H1 (cell line): ENCODE results near the gene CTNND2. TPM values are rescaled to one million over a fixed set of nuclear protein-coding genes. Genes with fewer than 3 reads are reported as not detected.

Experiments used
- CTCF ChIA-PET: fragments of 300-600 bp; sonication (Branson Sonifier 250); formaldehyde crosslinking; loops from one replicate; lab custom pipeline; 2021; ENCODE audit not compliant: partially characterized antibody; lab: Charles Lee
- POLR2A ChIA-PET: fragments of 300-600 bp; sonication (Branson Sonifier 250); formaldehyde crosslinking; loops from one replicate; lab custom pipeline; 2021; ENCODE audit warnings: inconsistent platforms; ENCODE audit not compliant: partially characterized antibody; lab: Charles Lee
- DNase-seq, 2 experiments: peaks; one replicate each; pipeline versions ENCODE4 v3.0.0 to v3.0.0-alpha.2; 2010 to 2022; ENCODE audit warnings: low spot score in 2 of 2, low read depth in 1 of 2, mixed read lengths in 1 of 2
- FAIRE-seq: peaks from 2 replicates; lab custom pipeline; 2011; peaks lifted over from hg19 to GRCh38; lab: Jason Lieb, UNC
- H2AFZ ChIP-seq: 2 replicates; pipeline ENCODE4 v1.8.1; 2012; ENCODE audit warnings: low read length, inconsistent platforms
- H2AK5ac ChIP-seq: 2 replicates; pipeline ENCODE4 v1.6.1; 2013; ENCODE audit warnings: low read depth, low read length
- H2BK120ac ChIP-seq: replicated peaks from 2 replicates; pipeline ENCODE3; 2013; ENCODE audit warnings: low read depth, low read length, inconsistent platforms
- H2BK12ac ChIP-seq: 2 replicates; pipeline ENCODE4 v1.6.1; 2013; ENCODE audit warnings: low read depth, low read length
- H2BK15ac ChIP-seq: 2 replicates; pipeline ENCODE4 v1.6.1; 2013; ENCODE audit warnings: low read length
- H2BK20ac ChIP-seq: 2 replicates; pipeline ENCODE4 v1.6.1; 2013; ENCODE audit warnings: low read length
- H2BK5ac ChIP-seq: 2 replicates; pipeline ENCODE4 v1.6.1; 2013; ENCODE audit warnings: low read depth, low read length
- H3K14ac ChIP-seq: 2 replicates; pipeline ENCODE4 v1.6.1; 2013; ENCODE audit warnings: inconsistent platforms; ENCODE audit not compliant: insufficient read length
- H3K18ac ChIP-seq: 2 replicates; pipeline ENCODE4 v1.6.1; 2013; ENCODE audit warnings: low read length; ENCODE audit errors: extremely low read depth
- H3K23ac ChIP-seq: 2 replicates; pipeline ENCODE4 v1.6.1; 2013; ENCODE audit warnings: inconsistent platforms; ENCODE audit not compliant: insufficient read length
- H3K23me2 ChIP-seq: 2 replicates; pipeline ENCODE4 v1.6.1; 2013; ENCODE audit warnings: low read depth, low read length
- H3K27ac ChIP-seq: 2 replicates; pipeline ENCODE4 v1.6.1; 2011; ENCODE audit warnings: low read depth, low read length, inconsistent platforms
- H3K27me3 ChIP-seq, 4 experiments: replicated peaks in 1 of 4; 1 replicate in 1 of 4; 2 replicates in 3 of 4; pipeline versions ENCODE4 v1.6.1 to v1.8.1; 2011 to 2013; ENCODE audit warnings: low read length in 3 of 4, mild to moderate bottlenecking in 3 of 4, inconsistent platforms in 2 of 4, mixed read lengths in 2 of 4, moderate library complexity in 1 of 4; ENCODE audit not compliant: control insufficient read depth in 3 of 4, insufficient read depth in 3 of 4; ENCODE audit errors: extremely low read depth in 1 of 4
- H3K36me3 ChIP-seq, 4 experiments: 2 replicates each; pipeline versions ENCODE4 v1.6.1 to v1.8.1; 2011 to 2013; ENCODE audit warnings: mild to moderate bottlenecking in 4 of 4, low read length in 3 of 4, moderate library complexity in 2 of 4, control low read depth in 1 of 4, inconsistent platforms in 1 of 4; ENCODE audit not compliant: insufficient read depth in 4 of 4, control insufficient read depth in 2 of 4
- H3K4ac ChIP-seq: replicated peaks from 2 replicates; pipeline ENCODE3; 2013; ENCODE audit warnings: low read length, low read depth, mixed read lengths, inconsistent platforms; ENCODE audit not compliant: insufficient read length
- H3K4me1 ChIP-seq, 4 experiments: replicated peaks in 1 of 4; 1 replicate in 1 of 4; 2 replicates in 3 of 4; pipeline versions ENCODE4 v1.6.1 to v1.8.1; 2011 to 2013; ENCODE audit warnings: low read length in 3 of 4, inconsistent platforms in 2 of 4, mixed read lengths in 1 of 4; ENCODE audit not compliant: insufficient read depth in 4 of 4, control insufficient read depth in 3 of 4
- H3K4me2 ChIP-seq, 2 experiments: 2 replicates each; pipeline versions ENCODE4 v1.6.1 to v1.8.1; 2011 to 2013; ENCODE audit warnings: low read depth in 2 of 2, low read length in 2 of 2, control low read depth in 1 of 2, inconsistent platforms in 1 of 2, mild to moderate bottlenecking in 1 of 2; ENCODE audit not compliant: insufficient read depth in 1 of 2
- H3K4me3 ChIP-seq, 4 experiments: fragments of 200-600, 300-600 bp in 1 of 4; sonication (generic), shearing (Covaris generic), sonication (Bioruptor Twin) in 1 of 4; 2 replicates each; pipeline versions ENCODE4 v1.5.1 to v1.8.1; 2011 to 2016; ENCODE audit warnings: low read length in 4 of 4, low read depth in 3 of 4, control low read depth in 2 of 4, inconsistent platforms in 2 of 4, mild to moderate bottlenecking in 2 of 4, mixed read lengths in 1 of 4, moderate library complexity in 1 of 4; ENCODE audit not compliant: insufficient read depth in 2 of 4; ENCODE audit errors: extremely low read depth in 1 of 4
- H3K56ac ChIP-seq: replicated peaks from 2 replicates; pipeline ENCODE3; 2013; ENCODE audit warnings: low read depth, mild to moderate bottlenecking, mixed read lengths, low read length, inconsistent platforms; ENCODE audit not compliant: insufficient read length
- H3K79me1 ChIP-seq: 2 replicates; pipeline ENCODE4 v1.6.1; 2013; ENCODE audit warnings: low read depth, low read length, control low read depth
- H3K79me2 ChIP-seq, 2 experiments: 2 replicates each; pipeline versions ENCODE4 v1.6.1 to v1.8.1; 2012 to 2013; ENCODE audit warnings: low read length in 2 of 2, mild to moderate bottlenecking in 2 of 2, inconsistent platforms in 1 of 2; ENCODE audit not compliant: insufficient read depth in 2 of 2, control insufficient read depth in 1 of 2
- H3K9ac ChIP-seq, 4 experiments: replicated peaks in 1 of 4; 1 replicate in 1 of 4; 2 replicates in 3 of 4; pipeline versions ENCODE4 v1.6.1 to v1.8.1; 2011 to 2013; ENCODE audit warnings: low read depth in 3 of 4, low read length in 3 of 4, control low read depth in 2 of 4, mild to moderate bottlenecking in 2 of 4, moderate library complexity in 2 of 4, inconsistent platforms in 1 of 4; ENCODE audit errors: extremely low read depth in 1 of 4
- H3K9me3 ChIP-seq, 2 experiments: 2 replicates each; pipeline versions ENCODE4 v1.6.1 to v1.8.1; 2012 to 2013; ENCODE audit warnings: mild to moderate bottlenecking in 2 of 2, moderate library complexity in 2 of 2, control low read depth in 1 of 2, inconsistent platforms in 1 of 2, low read depth in 1 of 2, low read length in 1 of 2, mixed read lengths in 1 of 2; ENCODE audit not compliant: insufficient read depth in 2 of 2
- H4K20me1 ChIP-seq, 2 experiments: replicated peaks in 1 of 2; 2 replicates each; pipeline versions ENCODE3 to v1.8.1; 2011 to 2013; ENCODE audit warnings: inconsistent platforms in 2 of 2, low read length in 2 of 2, mild to moderate bottlenecking in 1 of 2; ENCODE audit not compliant: insufficient read depth in 2 of 2, control insufficient read depth in 1 of 2
- H4K5ac ChIP-seq: 2 replicates; pipeline ENCODE4 v1.6.1; 2013; ENCODE audit warnings: low read length, low read depth, mixed read lengths, inconsistent platforms; ENCODE audit not compliant: insufficient read length
- H4K8ac ChIP-seq: 2 replicates; pipeline ENCODE4 v1.8.0; 2013; ENCODE audit warnings: mild to moderate bottlenecking, moderate library complexity, low read length, inconsistent platforms; ENCODE audit not compliant: insufficient read depth; ENCODE audit errors: extremely low read depth
- H4K91ac ChIP-seq: replicated peaks from 2 replicates; pipeline ENCODE3; 2013; ENCODE audit warnings: low read length, mixed read lengths, inconsistent platforms; ENCODE audit not compliant: insufficient read length
- BRCA1 ChIP-seq: IDR thresholded peaks from 2 replicates; pipeline ENCODE4 v1.6.1; 2012; ENCODE audit warnings: low read depth, low read length, improper control_type of control experiment
- CBX8 ChIP-seq: fragments of 300-800, 300-1000 bp; sonication (generic); IDR thresholded peaks from 2 replicates; pipeline ENCODE4 v1.7.1; 2016; ENCODE audit warnings: low read depth, low read length, borderline replicate concordance
- CHD2 ChIP-seq: IDR thresholded peaks from 2 replicates; pipeline ENCODE4 v1.6.1; 2012; ENCODE audit warnings: low read length, improper control_type of control experiment
- MAFK ChIP-seq: IDR thresholded peaks from 2 replicates; pipeline ENCODE4 v1.6.1; 2012; ENCODE audit warnings: low read depth, mild to moderate bottlenecking, improper control_type of control experiment, low read length
- RNF2 ChIP-seq: fragments of 200-900, 300-1000 bp; sonication (generic); IDR thresholded peaks from 2 replicates; pipeline ENCODE4 v1.7.1; 2016; ENCODE audit warnings: borderline replicate concordance, low read depth, mild to moderate bottlenecking, antibody characterized with exemption, low read length; ENCODE audit not compliant: poor library complexity, severe bottlenecking; ENCODE audit errors: missing control alignments
- SAP30 ChIP-seq: fragments of 300-600 bp; sonication (generic); IDR thresholded peaks from 2 replicates; pipeline ENCODE4 v1.7.1; 2012; ENCODE audit warnings: low read length, moderate library complexity, mild to moderate bottlenecking, inconsistent platforms; ENCODE audit not compliant: insufficient read depth, insufficient replicate concordance
- SIRT6 ChIP-seq: IDR thresholded peaks from one replicate; pipeline ENCODE4 v1.7.1; 2012; ENCODE audit warnings: low read length, inconsistent platforms
- SP2 ChIP-seq: IDR thresholded peaks from 2 replicates; pipeline ENCODE4 v1.6.1; 2012; ENCODE audit warnings: mild to moderate bottlenecking, low read length, inconsistent platforms
- SRF ChIP-seq: IDR thresholded peaks from 2 replicates; pipeline ENCODE4 v1.6.1; 2011; ENCODE audit warnings: mild to moderate bottlenecking, low read depth, low read length, moderate library complexity
- TAF1 ChIP-seq: IDR thresholded peaks from 2 replicates; pipeline ENCODE4 v1.6.1; 2011; ENCODE audit warnings: mild to moderate bottlenecking, low read depth, low read length
- TAF7 ChIP-seq: optimal IDR thresholded peaks from 2 replicates; pipeline ENCODE3; 2011; ENCODE audit warnings: low read depth, mild to moderate bottlenecking, inconsistent platforms, low read length, moderate library complexity, borderline replicate concordance
- TBP ChIP-seq: IDR thresholded peaks from 2 replicates; pipeline ENCODE4 v1.6.1; 2011; ENCODE audit warnings: low read depth, low read length, improper control_type of control experiment
- WGBS, 2 experiments: shearing (Covaris generic) in 1 of 2; methylation state at CpG; one replicate each; pipeline versions ENCODE4 v1.1.6 to v1.1.7; 2013 to 2015; ENCODE audit warnings: low lambda C conversion rate in 2 of 2, mixed read lengths in 2 of 2, inconsistent platforms in 1 of 2, low coverage in 1 of 2, missing lambda C conversion rate in 1 of 2; ENCODE audit not compliant: insufficient replicate concordance in 2 of 2, insufficient coverage in 1 of 2, insufficient read length in 1 of 2; ENCODE audit errors: extremely low coverage in 1 of 2, missing lambda C conversion rate in 1 of 2; 5-methylcytosine and 5-hydroxymethylcytosine counted together
- polyA plus RNA-seq, 7 experiments: library from polyadenylated mRNA; depleted of rRNA in 3 of 7; stranded (reverse) in 5 of 7; unstranded in 2 of 7; fragments of >200 nt in 5 of 7; fragments of 200-250 nt in 2 of 7; gene quantifications; 1 replicate in 5 of 7; 2 replicates in 1 of 7; 4 replicates in 1 of 7; pipeline versions ENCODE4 v1.2.1 to v1.2.3, GENCODE V29; 2011 to 2013; ENCODE audit warnings: missing spikeins in 2 of 7, mixed read lengths in 2 of 7
- total RNA-seq: library from RNA; stranded (reverse); fragmentation: NEBNext Ultra II Directional; extraction: Animal tissue kit (Norgen Biotek cat#: 25700); gene quantifications from 2 replicates; pipeline ENCODE4 v1.2.1, GENCODE V29; 2021
- TF ChIP-seq, protein P1 (sequence below): IDR thresholded peaks from 2 replicates; pipeline ENCODE4 v1.6.1; 2012; ENCODE audit warnings: low read length, inconsistent platforms

The CTNND2 gene
- total and polyA plus RNA-seq, 2 of the 8 experiments (the other 6 are each of a cell fraction or from before 2014, with no cell fraction given) = 7.4 to 14.2 TPM

- H2AK5ac ChIP-seq = no peak overlapping the region
- H4K8ac ChIP-seq = no peak overlapping the region
- no peaks in the 10 kb centered on the region for H3K79me1 ChIP-seq
- H3K18ac ChIP-seq = no peak overlapping the region
- H2BK12ac ChIP-seq = no peak overlapping the region
- no peak overlapping the region for H4K5ac ChIP-seq
- H3K9me3 ChIP-seq = no peaks in the 10 kb centered on the region
- no peaks in the 10 kb centered on the region for H3K36me3 ChIP-seq
- H3K4me2 ChIP-seq = no peak overlapping the region
- WGBS, 2 experiments = 78% methylated on average over 2 of the region's 2 CpGs; no CpG with 5 or more reads in 1 of the 2 experiments
- FAIRE-seq = no peak
- H2BK20ac ChIP-seq = no peak overlapping the region
- H3K27me3 ChIP-seq = no peaks in the 10 kb centered on the region
- ChIA-PET CTCF (interaction anchor here (0.5 to 3.9 kb wide), 11 partner anchors 9 to 876 kb away, joined by 3 to 35 read pairs (median 4); no protein-coding TSS in a partner anchor), POLR2A (no interaction called here)
- H2BK120ac ChIP-seq = no peak overlapping the region
- H3K27ac ChIP-seq = no peak overlapping the region
- H3K4ac ChIP-seq = no peak overlapping the region
- no peak overlapping the region for H2BK5ac ChIP-seq
- peaks cover 0 to 7% (median 0%) of the 10 kb centered on the region in 4 experiments; a peak in 3 of 7 replicates for H3K4me1 ChIP-seq
- H4K91ac ChIP-seq = no peak overlapping the region
- H2BK15ac ChIP-seq = no peak overlapping the region
- H2AFZ ChIP-seq = no peak overlapping the region
- H3K23ac ChIP-seq = no peak overlapping the region
- no peak for DNase-seq
- no peaks in the 10 kb centered on the region for H3K79me2 ChIP-seq
- no peak overlapping the region for H3K9ac ChIP-seq
- H4K20me1 ChIP-seq = no peaks in the 10 kb centered on the region
- no peaks in the 10 kb centered on the region for H3K23me2 ChIP-seq
- H3K14ac ChIP-seq = no peak overlapping the region
- no peak overlapping the region for H3K4me3 ChIP-seq
- H3K56ac ChIP-seq = no peak overlapping the region
- no peak for TF ChIP-seq CHD2
- TF ChIP-seq SAP30 = no peak
- TF ChIP-seq CBX8 = no peak
- no peak for TF ChIP-seq TAF7
- TF ChIP-seq SRF = no peak
- TF ChIP-seq RNF2 = no peak
- no peak for TF ChIP-seq MAFK
- TF ChIP-seq SIRT6 = no peak
- TF ChIP-seq TBP = no peak
- no peak for TF ChIP-seq BRCA1
- TF ChIP-seq, protein P1, sequence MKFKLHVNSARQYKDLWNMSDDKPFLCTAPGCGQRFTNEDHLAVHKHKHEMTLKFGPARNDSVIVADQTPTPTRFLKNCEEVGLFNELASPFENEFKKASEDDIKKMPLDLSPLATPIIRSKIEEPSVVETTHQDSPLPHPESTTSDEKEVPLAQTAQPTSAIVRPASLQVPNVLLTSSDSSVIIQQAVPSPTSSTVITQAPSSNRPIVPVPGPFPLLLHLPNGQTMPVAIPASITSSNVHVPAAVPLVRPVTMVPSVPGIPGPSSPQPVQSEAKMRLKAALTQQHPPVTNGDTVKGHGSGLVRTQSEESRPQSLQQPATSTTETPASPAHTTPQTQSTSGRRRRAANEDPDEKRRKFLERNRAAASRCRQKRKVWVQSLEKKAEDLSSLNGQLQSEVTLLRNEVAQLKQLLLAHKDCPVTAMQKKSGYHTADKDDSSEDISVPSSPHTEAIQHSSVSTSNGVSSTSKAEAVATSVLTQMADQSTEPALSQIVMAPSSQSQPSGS = no peak
- TF ChIP-seq SP2 = no peak
- no peak for TF ChIP-seq TAF1
Observed at GRCh38 chr5:10985721-10986110, 918.5 kb downstream of the CTNND2 start.
